ENCODE measurements around the gene MGST2. TPM values are rescaled to one million over a fixed set of nuclear protein-coding genes. Genes with fewer than 3 reads are reported as not detected.

The MGST2 gene
- total and polyA plus RNA-seq, 8 donors, result 7.6 to 271 (median 47.3) TPM

- peaks cover 0 to 48% (median 36%) of the 10 kb centered on the region in 4 donors for H3K36me3 ChIP-seq
- no peaks in the 10 kb centered on the region for H3K27me3 ChIP-seq
- no peaks in the 10 kb centered on the region for H3K9me3 ChIP-seq
- no peak overlapping the region for H3K27ac ChIP-seq
- TF ChIP-seq EP300 (IDR thresholded peaks at IDR 0.05), result no peak
- no peak for TF ChIP-seq POLR2AphosphoS5 (IDR thresholded peaks at IDR 0.05)
- no peak for TF ChIP-seq CTCF (IDR thresholded peaks at IDR 0.05)
- no peak for TF ChIP-seq POLR2A (IDR thresholded peaks at IDR 0.05)
- no peak overlapping the region for H3K4me3 ChIP-seq
- intact Hi-C loops (cut with DNase I; ENCODE audit: low total_unique reads), result no loop called here
- H3K4me1 ChIP-seq, result peaks cover 0 to 16% (median 5%) of the 10 kb centered on the region in 4 donors
- no peak for DNase-seq
- WGBS, 5 donors, result 74 to 91% (median 80%) methylated on average over 4 of the region's 4 CpGs
Measured at GRCh38 chr4:139676913-139677585, 11.4 kb downstream of the MGST2 start.

GRCh38 chr4:139682309-139682708, 16.7 kb downstream of the MGST2 start:
- Histone ChIP-seq H3K27ac (no peak overlapping the region), H3K36me3 (peaks cover 0 to 50% (median 38%) of the 10 kb centered on the region in 4 donors), H3K4me3 (no peak overlapping the region), H3K9me3 (no peaks in the 10 kb centered on the region), H3K4me1 (peaks cover 7 to 32% (median 19%) of the 10 kb centered on the region in 4 donors), H3K27me3 (no peaks in the 10 kb centered on the region)
- 74 to 89% (median 84%) methylated on average over 2 of the region's 2 CpGs for WGBS, 5 donors
- TF ChIP-seq EP300 (IDR thresholded peaks at IDR 0.05) (no peak), POLR2A (IDR thresholded peaks at IDR 0.05) (no peak), POLR2AphosphoS5 (IDR thresholded peaks at IDR 0.05) (no peak), CTCF (IDR thresholded peaks at IDR 0.05) (no peak)
- no peak for DNase-seq
- intact Hi-C loops (cut with DNase I; ENCODE audit: low total_unique reads), result no loop called here

GRCh38 chr4:139682741-139683151, 17.1 kb downstream of the MGST2 start:
- Histone ChIP-seq H3K4me3 (no peak overlapping the region), H3K27me3 (no peaks in the 10 kb centered on the region), H3K4me1 (peaks cover 7 to 32% (median 19%) of the 10 kb centered on the region in 4 donors), H3K9me3 (no peaks in the 10 kb centered on the region), H3K36me3 (peaks cover 0 to 49% (median 38%) of the 10 kb centered on the region in 4 donors), H3K27ac (no peak overlapping the region)
- no peak for DNase-seq
- intact Hi-C loops (cut with DNase I; ENCODE audit: low total_unique reads), result no loop called here
- TF ChIP-seq CTCF (IDR thresholded peaks at IDR 0.05) (no peak), POLR2A (IDR thresholded peaks at IDR 0.05) (no peak), EP300 (IDR thresholded peaks at IDR 0.05) (no peak), POLR2AphosphoS5 (IDR thresholded peaks at IDR 0.05) (no peak)
- 51 to 64% (median 53%) methylated on average over 6 of the region's 6 CpGs for WGBS, 5 donors

- no peaks in the 10 kb centered on the region for H3K27me3 ChIP-seq
- no peaks in the 10 kb centered on the region for H3K9me3 ChIP-seq
- H3K4me1 ChIP-seq, result peaks cover 7 to 32% (median 19%) of the 10 kb centered on the region in 4 donors
- intact Hi-C loops (cut with DNase I; ENCODE audit: low total_unique reads), result no loop called here
- DNase-seq, result no peak
- no peak overlapping the region for H3K4me3 ChIP-seq
- TF ChIP-seq EP300 (IDR thresholded peaks at IDR 0.05) (no peak), POLR2A (IDR thresholded peaks at IDR 0.05) (no peak), CTCF (IDR thresholded peaks at IDR 0.05) (no peak), POLR2AphosphoS5 (IDR thresholded peaks at IDR 0.05) (no peak)
- H3K27ac ChIP-seq, result no peak overlapping the region
- peaks cover 0 to 37% (median 26%) of the 10 kb centered on the region in 4 donors for H3K36me3 ChIP-seq
- 81 to 100% (median 97%) methylated on average over 1 of the region's 1 CpG for WGBS, 5 donors
Measured at GRCh38 chr4:139684351-139684750, 18.7 kb downstream of the MGST2 start.

Data from stomach (tissue), 9 donors.